Measurements from ENCODE around the gene ELOVL5. TPM values are rescaled to one million over a fixed set of nuclear protein-coding genes. Genes with fewer than 3 reads are reported as not detected.

ELOVL5 gene
- total RNA-seq, 1 donor from 2014 or later = 19.0 TPM

GRCh38 chr6:53302678-53303360, 45.9 kb downstream of the ELOVL5 start:
- TF ChIP-seq CTCF (IDR thresholded peaks at IDR 0.05; ENCODE audit: borderline replicate concordance) = no peak
- peaks cover 80% of the 10 kb centered on the region for H3K4me1 ChIP-seq
- no peaks in the 10 kb centered on the region for H3K9me3 ChIP-seq (replicated peaks)
- no peak for DNase-seq
- no peaks in the 10 kb centered on the region for H3K36me3 ChIP-seq
- intact Hi-C loops (cut with micrococcal nuclease) = loop anchor here (5.0 kb wide), 1 partner anchor 44 kb away; the partner anchor contains the start of gene ELOVL5
- peak overlapping the region; percentile 83 for H3K27ac ChIP-seq (replicated peaks)
- H3K4me3 ChIP-seq = peak overlapping the region; percentile 39
- no peaks in the 10 kb centered on the region for H3K27me3 ChIP-seq (ENCODE audit: low read depth)

GRCh38 chr6:53301801-53302537, 46.8 kb downstream of the ELOVL5 start:
- TF ChIP-seq CTCF (IDR thresholded peaks at IDR 0.05; ENCODE audit: borderline replicate concordance) = no peak
- Histone ChIP-seq H3K27ac (replicated peaks) (peak overlapping the region; percentile 83), H3K36me3 (no peaks in the 10 kb centered on the region), H3K4me1 (peaks cover 79% of the 10 kb centered on the region), H3K27me3 (ENCODE audit: low read depth) (no peaks in the 10 kb centered on the region), H3K4me3 (peak overlapping the region; percentile 39), H3K9me3 (replicated peaks) (no peaks in the 10 kb centered on the region)
- intact Hi-C loops (cut with micrococcal nuclease) = loop anchor here (5.0 kb wide), 1 partner anchor 45 kb away; the partner anchor contains the start of gene ELOVL5
- DNase-seq = no peak

- intact Hi-C loops (cut with micrococcal nuclease) = loop anchor here (5.0 kb wide), 1 partner anchor 46 kb away; the partner anchor contains the start of gene ELOVL5
- Histone ChIP-seq H3K9me3 (replicated peaks) (no peaks in the 10 kb centered on the region), H3K4me3 (peak overlapping the region; percentile 15), H3K4me1 (peaks cover 80% of the 10 kb centered on the region), H3K27me3 (ENCODE audit: low read depth) (no peaks in the 10 kb centered on the region), H3K27ac (replicated peaks) (peak overlapping the region; percentile 83), H3K36me3 (no peaks in the 10 kb centered on the region)
- peak; percentile 24 for DNase-seq
- TF ChIP-seq CTCF (IDR thresholded peaks at IDR 0.05; ENCODE audit: borderline replicate concordance) = no peak
These were observed 47.8 kb downstream of the ELOVL5 start for GRCh38 chr6:53300656-53301551.

GRCh38 chr6:53299331-53300005, 49.3 kb downstream of the ELOVL5 start:
- intact Hi-C loops (cut with micrococcal nuclease) = loop anchor here (5.0 kb wide), 1 partner anchor 48 kb away; the partner anchor contains the start of gene ELOVL5
- Histone ChIP-seq H3K27ac (replicated peaks) (peak overlapping the region; percentile 83), H3K4me3 (no peak overlapping the region), H3K27me3 (ENCODE audit: low read depth) (no peaks in the 10 kb centered on the region), H3K4me1 (peaks cover 92% of the 10 kb centered on the region), H3K36me3 (no peaks in the 10 kb centered on the region), H3K9me3 (replicated peaks) (no peaks in the 10 kb centered on the region)
- DNase-seq = no peak
- no peak for TF ChIP-seq CTCF (IDR thresholded peaks at IDR 0.05; ENCODE audit: borderline replicate concordance)
